ENCODE results near the gene TTBK1.

TTBK1 gene

DNA sequence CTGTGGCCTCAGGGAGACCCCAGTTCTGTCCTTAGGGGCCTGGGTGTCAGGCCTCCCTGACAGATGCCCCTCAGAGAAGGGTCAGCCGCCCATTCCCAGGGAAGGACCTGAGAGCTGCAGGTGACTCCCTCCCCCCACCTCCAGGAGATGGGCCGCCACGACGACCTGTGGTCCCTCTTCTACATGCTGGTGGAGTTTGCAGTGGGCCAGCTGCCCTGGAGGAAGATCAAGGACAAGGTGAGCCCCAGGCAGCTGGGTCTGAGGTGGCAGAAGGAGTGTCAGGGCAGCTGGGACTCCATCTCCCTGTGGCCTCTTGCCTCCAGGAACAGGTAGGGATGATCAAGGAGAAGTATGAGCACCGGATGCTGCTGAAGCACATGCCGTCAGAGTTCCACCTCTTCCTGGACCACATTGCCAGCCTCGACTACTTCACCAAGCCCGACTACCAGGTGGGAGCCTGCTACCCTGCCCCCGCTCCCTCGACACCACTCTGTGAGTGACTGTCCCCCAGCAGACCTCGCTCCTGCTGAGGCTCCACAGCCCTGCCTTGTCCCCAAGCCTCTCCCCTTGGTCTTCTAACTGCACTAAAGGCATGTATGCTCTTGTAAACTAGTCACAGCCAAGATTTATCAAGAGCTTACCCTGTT, 12.2 kb downstream of the TTBK1 start:
- no peak for DNase-seq (ENCODE audit: low read depth in 1 of 2, low spot score in 1 of 2)
- Histone ChIP-seq H3K27ac (replicated peaks) (no peak overlapping the region), H3K4me3 (replicated peaks; ENCODE audit: insufficient read depth, low read length) (no peak overlapping the region), H3K27me3 (ENCODE audit: insufficient read depth, poor library complexity, severe bottlenecking) (peaks cover 29% of the 10 kb centered on the region)
- TF ChIP-seq GABPA (IDR thresholded peaks at IDR 0.05; ENCODE audit: low read depth) (no peak), POLR2AphosphoS5 (IDR thresholded peaks at IDR 0.05; ENCODE audit: low read depth) (no peak), SPI1 (IDR thresholded peaks at IDR 0.05; ENCODE audit: borderline replicate concordance, low read depth) (no peak)
- TF ChIP-seq, protein P1, sequence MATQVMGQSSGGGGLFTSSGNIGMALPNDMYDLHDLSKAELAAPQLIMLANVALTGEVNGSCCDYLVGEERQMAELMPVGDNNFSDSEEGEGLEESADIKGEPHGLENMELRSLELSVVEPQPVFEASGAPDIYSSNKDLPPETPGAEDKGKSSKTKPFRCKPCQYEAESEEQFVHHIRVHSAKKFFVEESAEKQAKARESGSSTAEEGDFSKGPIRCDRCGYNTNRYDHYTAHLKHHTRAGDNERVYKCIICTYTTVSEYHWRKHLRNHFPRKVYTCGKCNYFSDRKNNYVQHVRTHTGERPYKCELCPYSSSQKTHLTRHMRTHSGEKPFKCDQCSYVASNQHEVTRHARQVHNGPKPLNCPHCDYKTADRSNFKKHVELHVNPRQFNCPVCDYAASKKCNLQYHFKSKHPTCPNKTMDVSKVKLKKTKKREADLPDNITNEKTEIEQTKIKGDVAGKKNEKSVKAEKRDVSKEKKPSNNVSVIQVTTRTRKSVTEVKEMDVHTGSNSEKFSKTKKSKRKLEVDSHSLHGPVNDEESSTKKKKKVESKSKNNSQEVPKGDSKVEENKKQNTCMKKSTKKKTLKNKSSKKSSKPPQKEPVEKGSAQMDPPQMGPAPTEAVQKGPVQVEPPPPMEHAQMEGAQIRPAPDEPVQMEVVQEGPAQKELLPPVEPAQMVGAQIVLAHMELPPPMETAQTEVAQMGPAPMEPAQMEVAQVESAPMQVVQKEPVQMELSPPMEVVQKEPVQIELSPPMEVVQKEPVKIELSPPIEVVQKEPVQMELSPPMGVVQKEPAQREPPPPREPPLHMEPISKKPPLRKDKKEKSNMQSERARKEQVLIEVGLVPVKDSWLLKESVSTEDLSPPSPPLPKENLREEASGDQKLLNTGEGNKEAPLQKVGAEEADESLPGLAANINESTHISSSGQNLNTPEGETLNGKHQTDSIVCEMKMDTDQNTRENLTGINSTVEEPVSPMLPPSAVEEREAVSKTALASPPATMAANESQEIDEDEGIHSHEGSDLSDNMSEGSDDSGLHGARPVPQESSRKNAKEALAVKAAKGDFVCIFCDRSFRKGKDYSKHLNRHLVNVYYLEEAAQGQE (IDR thresholded peaks at IDR 0.05; ENCODE audit: insufficient replicate concordance, low read depth): no peak
- TF ChIP-seq, protein P2, sequence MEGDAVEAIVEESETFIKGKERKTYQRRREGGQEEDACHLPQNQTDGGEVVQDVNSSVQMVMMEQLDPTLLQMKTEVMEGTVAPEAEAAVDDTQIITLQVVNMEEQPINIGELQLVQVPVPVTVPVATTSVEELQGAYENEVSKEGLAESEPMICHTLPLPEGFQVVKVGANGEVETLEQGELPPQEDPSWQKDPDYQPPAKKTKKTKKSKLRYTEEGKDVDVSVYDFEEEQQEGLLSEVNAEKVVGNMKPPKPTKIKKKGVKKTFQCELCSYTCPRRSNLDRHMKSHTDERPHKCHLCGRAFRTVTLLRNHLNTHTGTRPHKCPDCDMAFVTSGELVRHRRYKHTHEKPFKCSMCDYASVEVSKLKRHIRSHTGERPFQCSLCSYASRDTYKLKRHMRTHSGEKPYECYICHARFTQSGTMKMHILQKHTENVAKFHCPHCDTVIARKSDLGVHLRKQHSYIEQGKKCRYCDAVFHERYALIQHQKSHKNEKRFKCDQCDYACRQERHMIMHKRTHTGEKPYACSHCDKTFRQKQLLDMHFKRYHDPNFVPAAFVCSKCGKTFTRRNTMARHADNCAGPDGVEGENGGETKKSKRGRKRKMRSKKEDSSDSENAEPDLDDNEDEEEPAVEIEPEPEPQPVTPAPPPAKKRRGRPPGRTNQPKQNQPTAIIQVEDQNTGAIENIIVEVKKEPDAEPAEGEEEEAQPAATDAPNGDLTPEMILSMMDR (IDR thresholded peaks at IDR 0.05; ENCODE audit: insufficient read depth, low read length): no peak

DNA sequence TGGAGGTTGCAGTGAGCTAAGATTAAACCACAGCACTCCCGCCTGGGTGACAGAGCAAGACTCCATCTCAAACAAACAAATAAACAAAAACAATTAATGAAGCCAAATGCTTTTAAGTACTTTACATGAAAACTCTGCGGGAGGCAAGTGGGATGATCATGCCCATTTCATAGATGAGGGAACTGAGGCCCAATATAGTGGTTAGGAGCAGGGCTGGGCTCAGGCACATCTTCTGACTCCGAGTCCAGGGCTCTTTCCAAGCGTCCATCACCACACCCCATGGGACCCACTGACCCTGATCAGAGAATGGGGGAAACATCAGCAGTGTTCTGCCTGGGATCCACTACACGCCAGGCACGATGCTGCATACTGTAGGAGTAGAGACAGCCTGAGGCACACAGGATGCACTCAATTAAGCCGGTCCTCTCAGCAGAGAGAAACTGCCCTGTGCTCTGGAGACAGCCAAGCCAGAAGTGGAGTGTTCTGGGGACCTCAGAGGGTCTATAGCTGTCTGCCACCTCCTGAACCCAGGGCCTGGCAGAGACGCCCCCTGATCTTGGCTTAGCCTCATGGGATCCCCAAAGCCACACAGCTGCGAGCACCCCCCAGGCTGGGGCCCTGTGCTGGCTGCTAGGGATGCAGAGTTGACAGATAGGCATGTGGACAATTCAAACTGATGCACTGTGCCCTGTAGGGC, 13.5 kb downstream of the TTBK1 start:
- H3K4me3 ChIP-seq (replicated peaks; ENCODE audit: insufficient read depth, low read length): no peak overlapping the region
- peaks cover 16% of the 10 kb centered on the region for H3K27me3 ChIP-seq (ENCODE audit: insufficient read depth, poor library complexity, severe bottlenecking)
- no peak overlapping the region for H3K27ac ChIP-seq (replicated peaks)
- TF ChIP-seq SPI1 (IDR thresholded peaks at IDR 0.05; ENCODE audit: borderline replicate concordance, low read depth): no peak
- TF ChIP-seq, protein P1 (IDR thresholded peaks at IDR 0.05; ENCODE audit: insufficient replicate concordance, low read depth): no peak
- TF ChIP-seq, protein P2 (IDR thresholded peaks at IDR 0.05; ENCODE audit: insufficient read depth, low read length): no peak
- no peak for TF ChIP-seq GABPA (IDR thresholded peaks at IDR 0.05; ENCODE audit: low read depth)
- no peak for TF ChIP-seq POLR2AphosphoS5 (IDR thresholded peaks at IDR 0.05; ENCODE audit: low read depth)
- no peak for DNase-seq (ENCODE audit: low read depth in 1 of 2, low spot score in 1 of 2)

DNA sequence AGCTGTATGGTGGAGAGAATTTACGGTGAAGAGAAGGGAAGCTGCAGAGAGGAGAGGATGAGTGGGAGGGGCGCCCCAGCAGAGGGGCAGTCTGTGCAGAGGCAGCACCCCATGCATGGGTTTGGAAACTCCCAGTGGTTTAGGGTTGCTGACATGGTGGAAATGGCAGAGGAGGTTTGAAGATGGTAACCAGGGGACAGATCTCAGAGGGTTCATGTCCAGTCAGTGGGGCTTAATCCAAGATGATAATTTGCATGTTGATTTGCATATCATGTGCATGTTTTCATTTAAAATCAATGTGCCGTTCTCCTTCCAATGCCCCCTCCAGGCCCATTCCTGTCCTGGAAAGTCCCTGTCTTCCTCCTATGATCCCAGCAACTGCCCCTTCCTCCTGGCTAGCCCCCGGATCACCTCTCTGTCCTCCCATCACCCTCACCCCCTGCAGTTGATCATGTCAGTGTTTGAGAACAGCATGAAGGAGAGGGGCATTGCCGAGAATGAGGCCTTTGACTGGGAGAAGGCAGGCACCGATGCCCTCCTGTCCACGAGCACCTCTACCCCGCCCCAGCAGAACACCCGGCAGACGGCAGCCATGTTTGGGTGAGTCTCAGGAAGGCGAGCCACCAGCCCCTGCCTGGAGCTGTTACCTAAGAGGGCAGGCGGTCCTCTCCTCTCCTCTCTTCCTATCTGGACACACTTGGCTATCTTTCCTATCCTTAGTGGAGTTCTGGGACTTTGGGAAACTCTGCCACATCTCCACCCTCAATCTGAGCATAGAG, 14.3 kb downstream of the TTBK1 start:
- no peak for DNase-seq (ENCODE audit: low read depth in 1 of 2, low spot score in 1 of 2)

More for the DNA sequence above, 14.3 kb downstream of the TTBK1 start:
- Histone ChIP-seq H3K27ac (replicated peaks) (no peak overlapping the region), H3K27me3 (ENCODE audit: insufficient read depth, poor library complexity, severe bottlenecking) (peaks cover 11% of the 10 kb centered on the region), H3K4me3 (replicated peaks; ENCODE audit: insufficient read depth, low read length) (no peak overlapping the region)
- TF ChIP-seq, protein P2 (IDR thresholded peaks at IDR 0.05; ENCODE audit: insufficient read depth, low read length): no peak
- no peak for TF ChIP-seq POLR2AphosphoS5 (IDR thresholded peaks at IDR 0.05; ENCODE audit: low read depth)
- TF ChIP-seq SPI1 (IDR thresholded peaks at IDR 0.05; ENCODE audit: borderline replicate concordance, low read depth): no peak
- TF ChIP-seq, protein P1 (IDR thresholded peaks at IDR 0.05; ENCODE audit: insufficient replicate concordance, low read depth): no peak
- TF ChIP-seq GABPA (IDR thresholded peaks at IDR 0.05; ENCODE audit: low read depth): no peak
